ENCODE measurements around the gene TSPAN3.

The TSPAN3 gene

DNA sequence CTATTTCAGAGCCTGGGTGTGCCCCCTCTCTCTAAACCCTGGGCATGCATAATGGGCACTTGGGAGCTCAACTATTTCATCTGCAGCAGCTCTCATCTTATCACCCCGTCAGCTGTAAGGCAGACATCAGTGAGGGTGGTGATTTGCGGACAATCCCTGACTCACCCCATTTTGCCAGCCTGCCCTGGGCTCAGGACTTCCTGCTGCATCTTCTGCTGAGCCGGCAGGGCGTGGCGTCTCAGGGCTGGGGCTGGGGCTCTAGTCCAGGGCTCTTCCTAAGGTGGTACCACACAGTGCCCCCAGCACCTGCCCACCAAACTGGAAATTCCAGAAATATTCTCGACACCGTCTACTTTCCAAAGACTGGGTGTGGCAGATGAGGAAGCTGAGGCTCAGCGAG, 76.9 kb downstream of the TSPAN3 start:
- Histone ChIP-seq H2BK15ac (replicated peaks; ENCODE audit: low read depth) (no peak overlapping the region), H3K4ac (ENCODE audit: low read depth, low read length) (no peak overlapping the region), H3K4me2 (ENCODE audit: low read length) (no peak overlapping the region), H3K27me3 (ENCODE audit: insufficient read depth, low read length, poor library complexity) (no peaks in the 10 kb centered on the region), H3K23ac (ENCODE audit: low read length) (no peak overlapping the region), H3K79me1 (ENCODE audit: low read length) (no peaks in the 10 kb centered on the region), H3K4me3 (ENCODE audit: low read length) (no peak overlapping the region), H3K27ac (ENCODE audit: low read depth, low read length) (no peak overlapping the region), H3K4me1 (ENCODE audit: control insufficient read depth, low read depth, low read length) (peaks cover 2% of the 10 kb centered on the region), H3K36me3 (ENCODE audit: control insufficient read depth, insufficient read depth, low read length) (no peaks in the 10 kb centered on the region), H4K8ac (ENCODE audit: low read depth, low read length) (no peak overlapping the region), H3K18ac (ENCODE audit: low read length) (no peak overlapping the region), H4K5ac (ENCODE audit: low read length) (no peak overlapping the region), H2AK5ac (ENCODE audit: low read length) (no peak overlapping the region), H3K56ac (ENCODE audit: low read length) (no peak overlapping the region), H2BK5ac (ENCODE audit: low read length) (no peak overlapping the region), H2BK120ac (ENCODE audit: low read depth, low read length) (no peak overlapping the region), H3K9ac (ENCODE audit: low read length) (no peak overlapping the region), H3K79me2 (ENCODE audit: control insufficient read depth, insufficient read depth, low read length) (no peaks in the 10 kb centered on the region)
- WGBS (ENCODE audit: extremely low coverage, insufficient coverage, low lambda C conversion rate), result no CpG with 5 or more reads among the region's 8 CpGs
- no peak for DNase-seq

DNA sequence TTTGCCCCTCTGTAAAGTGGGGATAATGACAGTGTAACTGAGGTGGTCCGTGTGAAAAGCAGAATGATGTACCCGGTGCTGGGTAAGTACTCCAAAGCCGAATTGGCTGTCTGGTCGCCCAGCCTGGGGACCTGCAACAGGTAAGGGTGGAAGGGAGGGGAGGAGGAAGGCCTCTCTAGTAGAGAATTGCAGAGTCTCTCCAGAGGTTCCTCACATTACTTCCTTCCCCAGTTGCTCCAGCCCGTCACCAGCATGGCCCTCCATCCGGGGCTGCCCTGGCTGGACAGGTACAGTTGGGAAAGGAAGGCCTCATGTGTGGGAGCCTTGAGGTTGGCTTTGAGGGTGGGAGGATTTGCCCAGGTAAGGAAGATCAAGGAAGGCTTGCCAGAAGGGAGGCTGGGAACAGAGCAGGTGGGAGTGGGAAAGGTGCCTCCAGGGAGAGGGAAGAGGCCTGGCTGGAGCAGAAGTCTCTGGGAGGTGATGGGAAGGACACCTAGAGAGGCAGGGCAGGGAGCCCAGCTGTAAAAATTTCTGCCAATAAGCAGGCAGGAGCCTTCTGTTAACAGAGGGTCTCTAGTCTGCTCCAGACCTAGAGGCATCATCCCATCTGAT, 77.7 kb downstream of the TSPAN3 start:
- no peak overlapping the region for H3K56ac ChIP-seq (ENCODE audit: low read length)
- H3K23ac ChIP-seq (ENCODE audit: low read length), result no peak overlapping the region
- H4K5ac ChIP-seq (ENCODE audit: low read length), result no peak overlapping the region
- no peak overlapping the region for H3K27ac ChIP-seq (ENCODE audit: low read depth, low read length)
- no peaks in the 10 kb centered on the region for H3K27me3 ChIP-seq (ENCODE audit: insufficient read depth, low read length, poor library complexity)
- no peak for DNase-seq
- no peaks in the 10 kb centered on the region for H3K79me2 ChIP-seq (ENCODE audit: control insufficient read depth, insufficient read depth, low read length)
- H3K4me3 ChIP-seq (ENCODE audit: low read length), result no peak overlapping the region
- H2AK5ac ChIP-seq (ENCODE audit: low read length), result no peak overlapping the region
- H2BK5ac ChIP-seq (ENCODE audit: low read length), result no peak overlapping the region
- H2BK15ac ChIP-seq (replicated peaks; ENCODE audit: low read depth), result no peak overlapping the region
- peaks cover 6% of the 10 kb centered on the region for H3K4me1 ChIP-seq (ENCODE audit: control insufficient read depth, low read depth, low read length)
- no peak overlapping the region for H4K8ac ChIP-seq (ENCODE audit: low read depth, low read length)
- H3K18ac ChIP-seq (ENCODE audit: low read length), result no peak overlapping the region
- no peaks in the 10 kb centered on the region for H3K36me3 ChIP-seq (ENCODE audit: control insufficient read depth, insufficient read depth, low read length)
- H2BK120ac ChIP-seq (ENCODE audit: low read depth, low read length), result no peak overlapping the region
- WGBS (ENCODE audit: extremely low coverage, insufficient coverage, low lambda C conversion rate), result no CpG with 5 or more reads among the region's 6 CpGs
- no peak overlapping the region for H3K9ac ChIP-seq (ENCODE audit: low read length)
- H3K4ac ChIP-seq (ENCODE audit: low read depth, low read length), result no peak overlapping the region
- H3K4me2 ChIP-seq (ENCODE audit: low read length), result no peak overlapping the region
- no peaks in the 10 kb centered on the region for H3K79me1 ChIP-seq (ENCODE audit: low read length)

DNA sequence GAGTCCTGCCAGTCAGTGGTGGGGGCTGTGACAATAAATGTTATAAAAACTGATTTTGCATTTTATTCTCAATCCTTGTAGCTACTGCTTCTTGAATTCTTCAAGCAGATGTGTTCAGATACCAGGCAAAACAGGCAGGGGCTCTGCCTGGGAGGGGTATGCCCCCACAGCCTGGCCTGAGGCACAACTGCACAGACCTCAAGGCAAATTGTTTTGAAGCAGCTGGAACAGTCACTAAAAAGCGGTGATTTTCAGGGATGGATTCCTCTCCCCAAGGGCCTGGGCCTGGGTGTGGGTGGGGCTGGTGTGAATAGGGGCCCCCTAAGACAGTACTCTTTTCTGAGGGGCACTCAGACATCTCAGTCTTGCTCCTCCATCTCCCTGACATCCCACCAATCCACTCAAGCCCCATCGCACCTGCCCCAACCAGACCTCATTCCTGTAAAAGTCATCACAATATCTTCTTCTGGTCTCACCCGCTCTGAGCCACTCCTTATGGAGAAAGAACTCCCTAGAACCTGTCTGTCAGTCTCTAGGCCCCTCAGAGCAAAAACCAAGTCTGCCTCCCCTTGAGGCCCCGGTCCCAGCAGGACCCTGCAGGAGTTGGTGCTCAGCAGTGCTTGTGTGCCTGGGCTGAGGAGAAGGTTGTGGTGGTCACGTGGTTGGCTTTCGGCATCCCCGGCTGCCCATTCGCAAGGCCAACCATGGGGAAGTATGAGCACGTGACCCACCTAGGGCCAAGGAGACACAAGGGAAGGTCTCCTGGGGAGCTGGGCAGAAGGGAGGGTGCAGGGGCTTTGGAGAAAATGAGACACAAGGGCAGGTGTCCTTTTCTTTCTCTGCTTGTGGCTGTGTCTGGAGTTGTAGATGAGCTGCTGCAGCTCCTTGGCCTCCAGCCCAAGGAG, 78.9 kb downstream of the TSPAN3 start:
- Histone ChIP-seq H3K27me3 (ENCODE audit: insufficient read depth, low read length, poor library complexity) (no peaks in the 10 kb centered on the region), H3K4ac (ENCODE audit: low read depth, low read length) (no peak overlapping the region), H3K4me1 (ENCODE audit: control insufficient read depth, low read depth, low read length) (peaks cover 6% of the 10 kb centered on the region), H3K4me2 (ENCODE audit: low read length) (no peak overlapping the region), H2BK120ac (ENCODE audit: low read depth, low read length) (no peak overlapping the region), H3K4me3 (ENCODE audit: low read length) (no peak overlapping the region), H2AK5ac (ENCODE audit: low read length) (no peak overlapping the region), H3K36me3 (ENCODE audit: control insufficient read depth, insufficient read depth, low read length) (no peaks in the 10 kb centered on the region), H2BK15ac (replicated peaks; ENCODE audit: low read depth) (no peak overlapping the region), H2BK5ac (ENCODE audit: low read length) (no peak overlapping the region), H3K27ac (ENCODE audit: low read depth, low read length) (no peak overlapping the region), H3K23ac (ENCODE audit: low read length) (no peak overlapping the region), H3K79me2 (ENCODE audit: control insufficient read depth, insufficient read depth, low read length) (no peaks in the 10 kb centered on the region), H3K18ac (ENCODE audit: low read length) (no peak overlapping the region), H4K8ac (ENCODE audit: low read depth, low read length) (no peak overlapping the region), H3K79me1 (ENCODE audit: low read length) (no peaks in the 10 kb centered on the region), H3K9ac (ENCODE audit: low read length) (no peak overlapping the region), H3K56ac (ENCODE audit: low read length) (no peak overlapping the region), H4K5ac (ENCODE audit: low read length) (no peak overlapping the region)
- WGBS (ENCODE audit: extremely low coverage, insufficient coverage, low lambda C conversion rate), result no CpG with 5 or more reads among the region's 9 CpGs
- DNase-seq, result no peak

Measured in mesendoderm (in vitro differentiated cells).